ENCODE data around the gene OCEL1. TPM values are rescaled to one million over a fixed set of nuclear protein-coding genes. Genes with fewer than 3 reads are reported as not detected.
"Not testable (repeated sequence)": the region's sequence is repeated elsewhere in the genome, so short reads cannot be mapped to it uniquely, and the experiment has no call there.

OCEL1 gene, protein sequence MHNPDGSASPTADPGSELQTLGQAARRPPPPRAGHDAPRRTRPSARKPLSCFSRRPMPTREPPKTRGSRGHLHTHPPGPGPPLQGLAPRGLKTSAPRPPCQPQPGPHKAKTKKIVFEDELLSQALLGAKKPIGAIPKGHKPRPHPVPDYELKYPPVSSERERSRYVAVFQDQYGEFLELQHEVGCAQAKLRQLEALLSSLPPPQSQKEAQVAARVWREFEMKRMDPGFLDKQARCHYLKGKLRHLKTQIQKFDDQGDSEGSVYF
- 6.8 and 8.8 TPM in 2 replicates for total RNA-seq (2014; rRNA removed; shearing (Covaris generic))

GRCh38 chr19:17226002-17226933, at the start of gene OCEL1:
OCEL1 (plus strand) TSS chr19:17226226; CDS start chr19:17226248, 22 bp downstream.
- peak; percentile 99 for DNase-seq (ENCODE audit: low spot score)

DNA sequence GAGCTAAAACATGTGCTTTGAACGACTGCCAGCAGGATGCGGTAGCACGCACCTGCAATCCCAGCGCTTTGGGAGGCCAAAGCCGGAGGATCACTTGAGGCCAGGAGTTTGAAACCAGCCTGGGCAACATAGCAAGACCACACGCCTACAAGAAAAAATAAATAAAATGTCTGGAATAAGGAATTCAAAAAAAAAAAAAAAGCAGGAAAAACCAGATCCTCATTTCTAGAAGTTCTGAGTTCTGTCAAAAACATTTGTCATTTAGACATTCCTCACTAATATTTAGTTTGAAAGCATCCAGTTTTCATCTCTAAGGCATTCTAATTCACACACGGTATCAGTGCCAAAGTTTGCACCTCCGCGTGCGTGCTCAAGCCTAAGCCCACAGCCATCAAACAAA, 47.7 kb upstream of the OCEL1 start:
- DNase-seq (ENCODE audit: low spot score) = no peak

DNA sequence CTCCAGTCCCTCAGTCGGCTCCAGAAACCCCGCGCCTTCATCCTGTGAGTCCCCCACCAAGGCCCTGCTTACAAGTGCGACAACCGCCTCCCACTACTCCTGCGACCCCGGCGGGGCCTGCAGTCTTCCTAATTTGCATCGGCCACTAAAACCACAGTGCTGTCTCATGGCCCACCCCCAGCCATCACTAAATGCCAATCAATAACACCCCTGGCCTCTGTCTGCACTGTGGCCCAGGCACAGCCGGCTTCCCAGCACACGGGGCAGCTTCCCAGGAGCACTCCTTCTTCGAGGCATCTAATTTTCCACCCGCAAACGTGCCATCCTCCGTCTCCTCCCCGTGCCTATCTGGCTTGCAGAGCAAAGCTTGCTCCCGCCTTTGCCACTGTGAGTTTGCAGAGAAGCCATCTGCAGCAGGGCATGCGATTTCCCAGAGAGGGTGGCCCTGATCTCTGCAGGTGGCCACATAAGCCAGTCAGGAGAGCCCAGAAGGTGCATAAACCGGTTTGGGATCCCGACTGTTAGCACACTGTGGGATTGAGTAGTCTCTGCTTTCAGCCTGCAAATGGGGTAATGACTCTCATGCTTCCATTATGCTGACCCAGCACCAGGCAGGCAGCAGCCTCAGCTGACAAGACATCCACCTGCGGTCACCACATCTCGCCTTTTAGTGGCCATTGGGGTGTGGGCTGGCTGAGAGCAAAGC, 44.9 kb upstream of the OCEL1 start:
- no peak for DNase-seq (ENCODE audit: low spot score)

- DNase-seq (ENCODE audit: low spot score) = no peak
Observed at GRCh38 chr19:17183271-17183761, 42.7 kb upstream of the OCEL1 start.

GRCh38 chr19:17183858-17184321, 42.1 kb upstream of the OCEL1 start:
- no peak for DNase-seq (ENCODE audit: low spot score)

GRCh38 chr19:17184371-17184841, 41.6 kb upstream of the OCEL1 start:
- no peak for DNase-seq (ENCODE audit: low spot score)

- DNase-seq (ENCODE audit: low spot score) = no peak
Observed at GRCh38 chr19:17185590-17185989, 40.4 kb upstream of the OCEL1 start.

DNA sequence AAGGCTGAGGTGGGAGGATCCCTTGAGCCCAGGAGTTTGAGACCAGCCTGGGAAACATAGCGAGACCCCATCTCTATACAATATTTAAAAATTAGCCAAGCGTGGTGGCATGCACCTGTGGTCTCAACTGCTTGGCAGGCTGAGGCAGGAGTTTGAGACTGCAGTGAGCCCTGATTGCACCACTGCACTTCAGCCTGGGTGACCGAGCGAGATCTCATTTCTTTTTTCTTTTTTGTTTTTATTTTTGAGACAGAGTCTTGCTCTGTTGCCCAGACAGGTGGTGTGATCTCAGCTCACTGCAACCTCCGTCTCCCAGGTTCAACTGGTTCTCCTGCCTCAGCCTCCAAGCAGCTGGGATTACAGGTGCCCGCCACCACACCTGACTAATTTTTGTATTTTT, 34.3 kb upstream of the OCEL1 start:
- DNase-seq (ENCODE audit: low spot score) = not testable (repeated sequence)

GRCh38 chr19:17192751-17193150, 33.3 kb upstream of the OCEL1 start:
- no peak for DNase-seq (ENCODE audit: low spot score)

DNA sequence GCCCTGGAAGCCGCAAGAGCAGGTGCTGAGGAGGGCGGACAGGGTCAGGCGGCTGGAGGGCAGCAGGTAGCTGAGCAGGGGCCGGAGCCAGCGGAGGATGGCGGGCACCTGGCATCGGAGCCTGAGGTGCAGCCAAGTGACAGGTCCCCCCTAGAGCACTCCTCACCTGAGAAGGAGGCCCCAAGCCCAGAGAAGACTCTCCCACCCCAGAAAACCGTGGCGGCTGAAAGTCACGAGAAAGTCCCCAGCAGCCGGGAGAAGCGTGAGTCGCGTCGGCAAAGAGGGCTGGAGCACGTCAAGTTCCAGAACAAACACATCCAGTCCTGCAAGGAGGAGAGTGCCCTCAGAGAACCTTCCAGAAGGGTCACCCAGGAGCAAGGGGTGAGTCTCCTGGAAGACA, 31.4 kb upstream of the OCEL1 start:
- no peak for DNase-seq (ENCODE audit: low spot score)

DNA sequence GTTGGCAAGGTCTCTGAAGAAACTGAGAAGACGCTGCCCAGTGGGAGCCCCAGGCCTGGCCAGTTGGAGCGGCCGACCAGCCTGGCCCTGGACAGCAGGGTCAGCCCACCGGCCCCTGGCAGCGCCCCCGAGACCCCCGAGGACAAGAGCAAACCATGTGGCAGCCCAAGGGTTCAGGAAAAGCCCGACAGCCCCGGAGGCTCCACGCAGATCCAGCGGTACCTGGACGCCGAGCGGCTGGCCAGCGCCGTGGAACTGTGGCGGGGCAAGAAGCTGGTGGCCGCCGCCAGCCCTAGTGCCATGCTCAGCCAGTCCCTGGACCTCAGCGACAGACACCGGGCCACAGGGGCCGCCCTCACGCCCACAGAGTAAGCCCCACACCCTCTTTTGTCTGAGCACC, 30.9 kb upstream of the OCEL1 start:
- no peak for DNase-seq (ENCODE audit: low spot score)

GRCh38 chr19:17196610-17197009, 29.4 kb upstream of the OCEL1 start:
- DNase-seq (ENCODE audit: low spot score) = no peak

DNA sequence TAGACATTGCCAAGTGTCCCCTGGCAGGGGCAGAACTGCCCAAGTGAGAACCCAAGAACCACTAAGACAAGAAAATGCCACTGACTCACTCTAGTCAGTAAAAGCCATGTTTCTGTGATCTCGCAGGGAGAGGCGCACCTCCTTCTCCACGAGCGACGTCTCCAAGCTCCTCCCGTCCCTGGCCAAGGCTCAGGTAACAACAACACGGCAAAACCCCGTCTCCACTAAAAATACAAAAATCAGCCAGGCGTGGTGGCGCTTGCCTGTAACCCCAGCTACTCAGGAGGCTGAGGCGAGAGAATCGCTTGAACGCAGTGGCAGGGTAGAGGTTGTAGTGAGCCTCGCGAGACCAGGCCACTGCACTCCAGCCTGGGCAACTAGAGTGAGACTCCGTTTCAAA, 28.4 kb upstream of the OCEL1 start:
- no peak for DNase-seq (ENCODE audit: low spot score)

DNA sequence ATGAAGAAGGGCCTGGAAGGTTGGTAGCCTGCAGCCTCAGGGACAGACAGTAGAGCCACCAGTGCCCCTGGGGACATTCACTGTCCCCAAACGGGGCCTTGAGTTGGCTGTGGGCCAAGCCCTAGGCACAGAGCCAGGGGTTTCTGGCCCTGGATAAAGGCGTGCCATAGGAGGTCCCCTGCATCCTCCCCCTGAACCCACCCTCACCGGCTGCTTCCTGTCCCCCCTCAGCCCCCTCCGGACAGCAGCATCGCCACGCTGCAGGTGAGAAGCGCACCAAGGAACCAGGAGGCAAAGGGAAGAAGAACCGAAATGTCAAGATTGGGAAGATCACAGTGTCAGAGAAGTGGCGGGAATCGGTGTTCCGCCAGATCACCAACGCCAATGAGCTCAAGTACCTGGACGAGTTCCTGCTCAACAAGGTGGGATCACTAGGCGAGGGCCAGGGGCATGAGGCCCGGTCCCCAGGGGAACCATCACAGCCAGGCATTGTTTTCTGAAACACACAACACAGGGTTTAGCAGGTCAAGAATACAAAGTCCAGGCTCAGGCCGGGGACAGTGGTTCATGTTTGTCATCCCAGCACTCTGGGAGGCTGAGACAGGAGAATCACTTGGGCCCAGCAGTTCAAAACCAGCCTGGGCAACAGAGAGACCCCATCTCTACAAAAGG, 25.5 kb upstream of the OCEL1 start:
- DNase-seq (ENCODE audit: low spot score) = no peak

- no peak for DNase-seq (ENCODE audit: low spot score)
Observed at GRCh38 chr19:17202249-17202648, 23.8 kb upstream of the OCEL1 start.

DNA sequence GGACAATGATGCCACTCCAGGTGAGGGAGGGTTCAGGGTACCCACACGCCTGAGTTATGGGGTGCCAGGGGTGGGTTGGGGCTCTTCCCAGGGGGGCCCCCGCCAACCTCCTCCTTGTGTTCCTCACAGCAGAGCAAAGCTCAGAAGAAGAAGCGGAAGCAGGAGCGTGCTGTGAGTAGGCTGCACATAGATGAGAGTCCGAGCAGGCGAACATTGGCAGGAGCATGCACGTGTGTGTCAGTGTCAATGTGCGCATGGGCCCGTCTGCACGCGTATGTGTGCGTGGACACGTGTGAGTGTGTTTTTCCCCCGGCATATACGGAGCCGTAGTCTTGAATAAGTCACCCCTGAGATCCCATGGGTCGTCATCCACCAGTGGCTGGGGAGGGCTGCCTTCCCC, 23.3 kb upstream of the OCEL1 start:
- DNase-seq (ENCODE audit: low spot score) = no peak

DNA sequence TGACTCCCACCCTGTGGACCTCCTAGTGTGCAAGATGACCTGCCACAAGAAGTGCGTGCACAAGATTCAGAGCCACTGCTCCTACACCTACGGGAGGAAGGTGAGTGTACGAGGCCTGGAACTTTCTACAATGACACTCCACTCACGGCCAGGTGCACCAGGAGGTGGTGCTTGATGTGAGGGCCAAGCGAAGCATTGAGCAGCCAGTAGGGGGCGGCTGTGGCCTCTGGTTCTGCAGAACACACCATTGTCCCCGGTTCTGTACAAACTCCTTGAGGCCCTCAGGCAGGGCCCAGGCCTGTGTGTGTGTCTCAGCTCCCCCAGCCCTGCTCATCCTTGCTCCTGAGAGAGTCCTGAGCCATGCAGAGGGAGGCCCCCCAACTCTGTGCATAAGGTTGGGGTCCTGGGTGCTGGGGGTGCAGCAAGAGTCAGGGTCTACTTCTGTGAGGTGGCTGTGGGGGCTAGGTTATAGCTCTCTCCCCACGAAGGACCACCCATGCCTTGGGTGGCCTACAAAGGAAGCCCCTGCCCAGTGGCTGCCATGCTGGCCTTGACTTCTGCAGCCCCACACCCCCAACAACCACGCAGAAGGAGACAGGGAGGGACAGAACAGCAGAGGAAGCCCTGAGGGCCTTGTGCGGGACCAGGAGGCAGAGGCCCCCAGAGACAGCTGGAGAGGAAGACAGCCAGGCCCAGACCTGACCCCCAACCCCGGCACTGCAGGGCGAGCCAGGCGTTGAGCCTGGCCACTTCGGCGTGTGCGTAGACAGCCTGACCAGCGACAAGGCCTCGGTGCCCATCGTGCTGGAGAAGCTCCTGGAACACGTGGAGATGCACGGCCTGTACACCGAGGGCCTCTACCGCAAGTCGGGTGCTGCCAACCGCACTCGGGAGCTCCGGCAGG, 20.5 kb upstream of the OCEL1 start:
- peak; percentile 44 for DNase-seq (ENCODE audit: low spot score)

DNA sequence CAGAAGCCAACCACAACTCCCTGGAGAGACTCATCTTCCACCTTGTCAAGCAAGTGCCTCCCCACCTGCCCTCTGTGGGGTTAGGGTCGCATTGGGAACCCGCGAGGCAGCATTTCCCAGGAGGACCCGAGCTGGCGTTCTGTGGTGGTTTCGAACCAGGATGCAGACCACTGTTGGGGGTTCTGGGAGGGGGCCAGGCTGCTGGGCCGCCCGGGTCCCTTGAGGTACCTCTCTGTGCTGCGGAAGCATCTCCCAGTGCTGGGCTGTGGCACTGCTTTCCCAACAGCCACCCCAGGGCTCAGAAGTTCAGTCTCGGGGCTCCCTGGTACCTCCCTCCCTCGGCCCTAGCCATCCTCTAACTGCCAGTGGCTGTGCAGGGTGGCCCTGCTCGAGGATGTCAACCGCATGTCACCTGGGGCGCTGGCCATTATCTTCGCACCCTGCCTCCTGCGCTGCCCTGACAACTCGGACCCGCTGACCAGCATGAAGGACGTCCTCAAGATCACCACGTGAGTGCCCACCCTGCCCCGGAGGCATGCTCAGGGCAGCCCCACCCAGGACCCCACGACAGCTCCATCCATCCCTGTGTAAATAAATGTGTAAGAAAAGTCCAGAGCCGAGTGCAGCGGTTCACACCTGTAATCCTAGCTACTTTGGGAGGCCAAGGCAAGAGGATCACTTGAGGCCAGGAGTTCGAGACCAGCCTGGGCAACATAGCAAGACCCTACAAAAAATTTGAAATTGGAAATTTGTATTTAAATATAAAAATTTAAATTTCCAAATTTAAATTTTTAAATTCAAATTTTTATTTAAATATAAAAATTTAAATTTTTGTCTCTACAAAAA, 19.1 kb upstream of the OCEL1 start:
- DNase-seq (ENCODE audit: low spot score) = no peak

Measured in H4 (cell line).